H9 (cell line): ENCODE results near the gene KAT6B. TPM values are rescaled to one million over a fixed set of nuclear protein-coding genes. Genes with fewer than 3 reads are reported as not detected.

ENCODE experiments used
- DNase-seq: peaks from one replicate; pipeline ENCODE4 v3.0.0-alpha.2; 2017
- H2AFZ ChIP-seq: one replicate; pipeline ENCODE4 v1.6.1; 2013; ENCODE audit warnings: mild to moderate bottlenecking, low read length, control low read depth, moderate library complexity
- H2AK5ac ChIP-seq: 2 replicates; pipeline ENCODE4 v1.6.1; 2013; ENCODE audit warnings: low read length, control low read depth, mixed read lengths; ENCODE audit not compliant: insufficient read length
- H2BK120ac ChIP-seq: one replicate; pipeline ENCODE4 v1.6.1; 2013; ENCODE audit warnings: low read depth, mild to moderate bottlenecking, low read length, control low read depth, inconsistent platforms; ENCODE audit not compliant: poor library complexity, severe bottlenecking
- H2BK12ac ChIP-seq: 2 replicates; pipeline ENCODE4 v1.6.1; 2013; ENCODE audit warnings: low read length, control low read depth, mixed read lengths, low read depth; ENCODE audit not compliant: insufficient read length
- H2BK15ac ChIP-seq: 2 replicates; pipeline ENCODE4 v1.6.1; 2013; ENCODE audit warnings: low read depth, low read length, control low read depth
- H2BK20ac ChIP-seq: one replicate; pipeline ENCODE4 v1.6.1; 2013; ENCODE audit warnings: low read depth, mild to moderate bottlenecking, low read length, control low read depth, inconsistent platforms; ENCODE audit not compliant: poor library complexity, severe bottlenecking
- H2BK5ac ChIP-seq: 2 replicates; pipeline ENCODE4 v1.6.1; 2013; ENCODE audit warnings: low read length, control low read depth, mixed read lengths; ENCODE audit not compliant: insufficient read length
- H3K14ac ChIP-seq: 2 replicates; pipeline ENCODE4 v1.6.1; 2013; ENCODE audit warnings: low read length, control low read depth; ENCODE audit not compliant: insufficient read depth
- H3K18ac ChIP-seq: 2 replicates; pipeline ENCODE4 v1.6.1; 2013; ENCODE audit warnings: low read depth, mild to moderate bottlenecking, mixed read lengths, low read length, control low read depth; ENCODE audit not compliant: insufficient read length
- H3K23ac ChIP-seq: 2 replicates; pipeline ENCODE4 v1.6.1; 2013; ENCODE audit warnings: low read length, control low read depth, mixed read lengths, low read depth; ENCODE audit not compliant: insufficient read length
- H3K23me2 ChIP-seq: 2 replicates; pipeline ENCODE4 v1.6.1; 2013; ENCODE audit warnings: low read depth, mild to moderate bottlenecking, mixed read lengths, low read length, control low read depth; ENCODE audit not compliant: insufficient read length, poor library complexity, severe bottlenecking
- H3K27ac ChIP-seq: 2 replicates; pipeline ENCODE4 v1.5.1; 2013; ENCODE audit warnings: low read length, control low read depth, mixed read lengths, low read depth; ENCODE audit not compliant: insufficient read length
- H3K27me3 ChIP-seq: 2 replicates; pipeline ENCODE4 v1.6.1; 2013; ENCODE audit warnings: low read length, control low read depth, inconsistent platforms; ENCODE audit not compliant: insufficient read depth
- H3K4ac ChIP-seq: 2 replicates; pipeline ENCODE4 v1.6.1; 2013; ENCODE audit warnings: low read depth, mild to moderate bottlenecking, control low read depth, inconsistent platforms, low read length, moderate library complexity
- H3K4me1 ChIP-seq: 2 replicates; pipeline ENCODE4 v1.6.1; 2013; ENCODE audit warnings: low read length, control low read depth, inconsistent platforms; ENCODE audit not compliant: insufficient read depth
- H3K4me2 ChIP-seq: 2 replicates; pipeline ENCODE4 v1.6.1; 2013; ENCODE audit warnings: low read length, control low read depth, mixed read lengths; ENCODE audit not compliant: insufficient read length, insufficient read depth
- H3K56ac ChIP-seq: 2 replicates; pipeline ENCODE4 v1.6.1; 2013; ENCODE audit warnings: low read depth, mild to moderate bottlenecking, mixed read lengths, low read length, control low read depth; ENCODE audit not compliant: insufficient read length
- H3K79me1 ChIP-seq: 2 replicates; pipeline ENCODE4 v1.6.1; 2013; ENCODE audit warnings: low read depth, mild to moderate bottlenecking, moderate library complexity, low read length, control low read depth, inconsistent platforms; ENCODE audit not compliant: insufficient read depth, poor library complexity, severe bottlenecking
- H3K79me2 ChIP-seq: 2 replicates; pipeline ENCODE4 v1.6.1; 2013; ENCODE audit warnings: low read length, control low read depth, inconsistent platforms; ENCODE audit not compliant: insufficient read depth
- H3K9ac ChIP-seq: 2 replicates; pipeline ENCODE4 v1.6.1; 2013; ENCODE audit warnings: low read length, control low read depth, mixed read lengths; ENCODE audit not compliant: insufficient read length; ENCODE audit errors: extremely low read depth
- H3K9me3 ChIP-seq: one replicate; pipeline ENCODE4 v1.6.1; 2013; ENCODE audit warnings: low read depth, low read length, inconsistent platforms; ENCODE audit not compliant: control insufficient read depth
- H3T11ph ChIP-seq: one replicate; pipeline ENCODE4 v1.6.1; 2013; ENCODE audit warnings: mild to moderate bottlenecking, low read length, control low read depth, inconsistent platforms
- H4K20me1 ChIP-seq: one replicate; pipeline ENCODE4 v1.6.1; 2013; ENCODE audit not compliant: control insufficient read depth, insufficient read length, insufficient read depth
- H4K5ac ChIP-seq: 2 replicates; pipeline ENCODE4 v1.6.1; 2013; ENCODE audit warnings: low read depth, mild to moderate bottlenecking, mixed read lengths, low read length, control low read depth; ENCODE audit not compliant: insufficient read length
- H4K8ac ChIP-seq: replicated peaks from 2 replicates; pipeline ENCODE4 v1.6.1; 2013; ENCODE audit warnings: low read length, control low read depth, mixed read lengths, low read depth; ENCODE audit not compliant: insufficient read length
- H4K91ac ChIP-seq: 2 replicates; pipeline ENCODE4 v1.6.1; 2013; ENCODE audit warnings: low read depth, mild to moderate bottlenecking, moderate library complexity, mixed read lengths, low read length, control low read depth; ENCODE audit not compliant: insufficient read length
- H3K27ac Mint-ChIP-seq, 3 experiments: 2 replicates in 2 of 3; 3 replicates in 1 of 3; pipeline ENCODE4 v1.8.0; 2020 to 2021; ENCODE audit warnings: mixed read lengths in 3 of 3, mild to moderate bottlenecking in 1 of 3, moderate library complexity in 1 of 3
- H3K27me3 Mint-ChIP-seq: 2 replicates; pipeline ENCODE4 v1.8.0; 2021; ENCODE audit warnings: low read depth, mild to moderate bottlenecking, moderate library complexity, mixed read lengths
- H3K36me3 Mint-ChIP-seq, 3 experiments: 2 replicates in 2 of 3; 3 replicates in 1 of 3; pipeline ENCODE4 v1.8.0; 2020 to 2021; ENCODE audit warnings: low read depth in 3 of 3, mixed read lengths in 3 of 3; ENCODE audit not compliant: insufficient read depth in 1 of 3
- H3K4me1 Mint-ChIP-seq, 2 experiments: 2 replicates each; pipeline ENCODE4 v1.8.0; 2020; ENCODE audit warnings: mixed read lengths in 2 of 2
- H3K4me3 Mint-ChIP-seq, 2 experiments: 2 replicates in 1 of 2; 3 replicates in 1 of 2; pipeline ENCODE4 v1.8.0; 2020 to 2021; ENCODE audit warnings: mild to moderate bottlenecking in 2 of 2, mixed read lengths in 2 of 2, moderate library complexity in 1 of 2
- H3K9me3 Mint-ChIP-seq, 2 experiments: 2 replicates in 1 of 2; 3 replicates in 1 of 2; pipeline ENCODE4 v1.8.0; 2020; ENCODE audit warnings: mild to moderate bottlenecking in 2 of 2, mixed read lengths in 2 of 2, moderate library complexity in 1 of 2
- WGBS: extraction: QIAGEN DNeasy Blood & Tissue Kit; methylation state at CpG from one replicate; pipeline ENCODE4 v1.1.7; 2013; ENCODE audit warnings: missing lambda C conversion rate, low lambda C conversion rate, mixed read lengths; ENCODE audit not compliant: insufficient read length; ENCODE audit errors: extremely low coverage; 5-methylcytosine and 5-hydroxymethylcytosine counted together
- total RNA-seq: library from RNA; stranded (reverse); gene quantifications from 2 replicates; pipeline ENCODE4 v1.2.1, GENCODE V29; 2021
- TF ChIP-seq, protein P1 (sequence below): fragments of 200-600 bp; sonication (generic); conservative IDR thresholded peaks from 3 replicates; pipeline ENCODE4 v1.8.0; 2021; ENCODE audit warnings: antibody characterized with exemption, mild to moderate bottlenecking

Gene KAT6B
- total RNA-seq, 1 experiment from 2014 or later = 34.2 TPM

GRCh38 chr10:74988832-74989561, 162.6 kb downstream of the KAT6B start:
- Mint-ChIP-seq H3K36me3 (peaks cover 0 to 18% (median 7%) of the 10 kb centered on the region in 3 experiments; a peak in 4 of 7 replicates), H3K4me1 (no peaks in the 10 kb centered on the region), H3K9me3 (no peaks in the 10 kb centered on the region), H3K27ac (no peak overlapping the region), H3K4me3 (no peak overlapping the region), H3K27me3 (no peaks in the 10 kb centered on the region)
- H2AFZ ChIP-seq = no peak overlapping the region
- no peak overlapping the region for H3K18ac ChIP-seq
- H3K4me1 ChIP-seq = no peaks in the 10 kb centered on the region
- no peaks in the 10 kb centered on the region for H3K23me2 ChIP-seq
- no peaks in the 10 kb centered on the region for H4K20me1 ChIP-seq
- no peak overlapping the region for H2AK5ac ChIP-seq
- no peak overlapping the region for H3K4ac ChIP-seq
- WGBS = 100% methylated on average over 1 of the region's 5 CpGs
- TF ChIP-seq, protein P1, sequence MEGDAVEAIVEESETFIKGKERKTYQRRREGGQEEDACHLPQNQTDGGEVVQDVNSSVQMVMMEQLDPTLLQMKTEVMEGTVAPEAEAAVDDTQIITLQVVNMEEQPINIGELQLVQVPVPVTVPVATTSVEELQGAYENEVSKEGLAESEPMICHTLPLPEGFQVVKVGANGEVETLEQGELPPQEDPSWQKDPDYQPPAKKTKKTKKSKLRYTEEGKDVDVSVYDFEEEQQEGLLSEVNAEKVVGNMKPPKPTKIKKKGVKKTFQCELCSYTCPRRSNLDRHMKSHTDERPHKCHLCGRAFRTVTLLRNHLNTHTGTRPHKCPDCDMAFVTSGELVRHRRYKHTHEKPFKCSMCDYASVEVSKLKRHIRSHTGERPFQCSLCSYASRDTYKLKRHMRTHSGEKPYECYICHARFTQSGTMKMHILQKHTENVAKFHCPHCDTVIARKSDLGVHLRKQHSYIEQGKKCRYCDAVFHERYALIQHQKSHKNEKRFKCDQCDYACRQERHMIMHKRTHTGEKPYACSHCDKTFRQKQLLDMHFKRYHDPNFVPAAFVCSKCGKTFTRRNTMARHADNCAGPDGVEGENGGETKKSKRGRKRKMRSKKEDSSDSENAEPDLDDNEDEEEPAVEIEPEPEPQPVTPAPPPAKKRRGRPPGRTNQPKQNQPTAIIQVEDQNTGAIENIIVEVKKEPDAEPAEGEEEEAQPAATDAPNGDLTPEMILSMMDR = no peak
- no peak overlapping the region for H2BK120ac ChIP-seq
- H3K27me3 ChIP-seq = no peaks in the 10 kb centered on the region
- no peak overlapping the region for H2BK5ac ChIP-seq
- H4K5ac ChIP-seq = no peak overlapping the region
- H2BK20ac ChIP-seq = no peak overlapping the region
- H3K4me2 ChIP-seq = no peak overlapping the region
- no peak overlapping the region for H3K14ac ChIP-seq
- H3K9ac ChIP-seq = no peak overlapping the region
- no peak overlapping the region for H2BK15ac ChIP-seq
- no peaks in the 10 kb centered on the region for H3K79me1 ChIP-seq
- H2BK12ac ChIP-seq = no peak overlapping the region
- H3K23ac ChIP-seq = no peak overlapping the region
- H3T11ph ChIP-seq = no peak overlapping the region
- H3K9me3 ChIP-seq = no peaks in the 10 kb centered on the region
- no peak for DNase-seq
- no peak overlapping the region for H4K91ac ChIP-seq
- H3K27ac ChIP-seq = no peak overlapping the region
- H4K8ac ChIP-seq = no peak overlapping the region
- H3K79me2 ChIP-seq = no peaks in the 10 kb centered on the region
- no peak overlapping the region for H3K56ac ChIP-seq
